ENCODE data around the gene SLC6A2. TPM values are rescaled to one million over a fixed set of nuclear protein-coding genes. Genes with fewer than 3 reads are reported as not detected.

Gene SLC6A2
- total and polyA plus RNA-seq, 2 of the 13 experiments (the other 11 are each of a cell fraction or from before 2014, with no cell fraction given), result 0.62 to 0.66 TPM

DNA sequence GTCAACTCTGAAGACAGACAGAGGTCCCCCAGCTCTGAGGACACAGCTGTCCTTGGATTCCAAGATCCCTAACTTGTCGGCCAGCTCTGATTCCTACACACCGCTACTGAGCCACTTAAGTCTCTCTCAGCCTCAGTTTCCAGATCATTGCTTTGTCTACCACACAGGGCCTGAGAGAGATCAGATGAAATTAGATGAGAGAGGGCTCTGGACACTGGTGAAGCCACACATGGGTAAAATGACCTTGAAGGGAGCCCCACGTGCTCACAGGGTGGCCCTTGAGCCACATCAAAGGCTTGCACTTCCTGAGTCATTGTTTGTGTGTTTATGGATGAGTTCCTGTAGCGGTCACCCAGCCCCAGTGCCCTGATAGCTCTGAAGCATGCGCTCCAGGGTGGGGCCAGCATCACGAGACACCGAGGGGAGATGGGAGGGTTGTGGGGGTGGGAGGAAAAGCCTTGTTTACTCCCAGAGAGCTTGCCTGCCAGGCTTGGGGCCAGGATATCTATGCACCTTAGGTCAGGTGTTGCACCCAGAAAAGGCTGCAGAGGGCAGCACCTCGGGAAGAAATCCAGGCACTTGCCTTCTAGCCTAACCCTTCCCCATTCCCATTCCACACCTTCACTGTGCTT lies 32.7 kb upstream of the SLC6A2 start (continued):
- TF ChIP-seq ZNF432 (CRISPR knock-in tag; IDR thresholded peaks at IDR 0.05; ENCODE audit: borderline replicate concordance) (no peak), EEA1 (CRISPR knock-in tag; IDR thresholded peaks at IDR 0.05; ENCODE audit: borderline replicate concordance) (no peak), MTA1 (CRISPR knock-in tag; IDR thresholded peaks at IDR 0.05; ENCODE audit: borderline replicate concordance) (peak; percentile 96), HOXD1 (CRISPR knock-in tag; IDR thresholded peaks at IDR 0.05) (peak; percentile 88; the same call in 1 of the 2 replicates), ZNF230 (CRISPR knock-in tag; IDR thresholded peaks at IDR 0.05) (peak; percentile 92; the same call in 1 of the 2 replicates), CBX5 (CRISPR knock-in tag; IDR thresholded peaks at IDR 0.05; ENCODE audit: borderline replicate concordance) (peak; percentile 99), BORCS8-MEF2B (CRISPR knock-in tag; IDR thresholded peaks at IDR 0.05) (peak; percentile 89; the same call in 1 of the 2 replicates), MXD4 (CRISPR knock-in tag; IDR thresholded peaks at IDR 0.05) (peak; percentile 77), DNMT1 (CRISPR knock-in tag; IDR thresholded peaks at IDR 0.05) (no peak), TBX3 (IDR thresholded peaks at IDR 0.05; ENCODE audit: borderline replicate concordance) (peak; percentile 93), ZNF44 (CRISPR knock-in tag; IDR thresholded peaks at IDR 0.05) (no peak), NR2F1 (CRISPR knock-in tag; IDR thresholded peaks at IDR 0.05) (peak; percentile 85 to 92; a peak in 3 of 4 replicates), ZNF790 (CRISPR knock-in tag; IDR thresholded peaks at IDR 0.05; ENCODE audit: borderline replicate concordance) (no peak), STAG1 (CRISPR knock-in tag; IDR thresholded peaks at IDR 0.05) (peak; percentile 63), ZNF761 (CRISPR knock-in tag; conservative IDR thresholded peaks at IDR 0.05) (peak; percentile 83), ZNF124 (CRISPR knock-in tag; IDR thresholded peaks at IDR 0.05) (peak; percentile 76; the same call in 1 of the 2 replicates), ZBTB21 (CRISPR knock-in tag; IDR thresholded peaks at IDR 0.05) (0 out of 2 replicates have a peak, but pooled peaks have one; percentile 17), ZKSCAN5 (CRISPR knock-in tag; IDR thresholded peaks at IDR 0.05) (0 out of 2 replicates have a peak, but pooled peaks have one; percentile 30)
- TF ChIP-seq, protein P1, sequence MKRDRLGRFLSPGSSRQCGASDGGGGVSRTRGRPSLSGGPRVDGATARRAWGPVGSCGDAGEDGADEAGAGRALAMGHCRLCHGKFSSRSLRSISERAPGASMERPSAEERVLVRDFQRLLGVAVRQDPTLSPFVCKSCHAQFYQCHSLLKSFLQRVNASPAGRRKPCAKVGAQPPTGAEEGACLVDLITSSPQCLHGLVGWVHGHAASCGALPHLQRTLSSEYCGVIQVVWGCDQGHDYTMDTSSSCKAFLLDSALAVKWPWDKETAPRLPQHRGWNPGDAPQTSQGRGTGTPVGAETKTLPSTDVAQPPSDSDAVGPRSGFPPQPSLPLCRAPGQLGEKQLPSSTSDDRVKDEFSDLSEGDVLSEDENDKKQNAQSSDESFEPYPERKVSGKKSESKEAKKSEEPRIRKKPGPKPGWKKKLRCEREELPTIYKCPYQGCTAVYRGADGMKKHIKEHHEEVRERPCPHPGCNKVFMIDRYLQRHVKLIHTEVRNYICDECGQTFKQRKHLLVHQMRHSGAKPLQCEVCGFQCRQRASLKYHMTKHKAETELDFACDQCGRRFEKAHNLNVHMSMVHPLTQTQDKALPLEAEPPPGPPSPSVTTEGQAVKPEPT (CRISPR knock-in tag; IDR thresholded peaks at IDR 0.05; ENCODE audit: low read depth), result peak; percentile 68; the same call in 1 of the 2 replicates
- TF ChIP-seq, protein P2, sequence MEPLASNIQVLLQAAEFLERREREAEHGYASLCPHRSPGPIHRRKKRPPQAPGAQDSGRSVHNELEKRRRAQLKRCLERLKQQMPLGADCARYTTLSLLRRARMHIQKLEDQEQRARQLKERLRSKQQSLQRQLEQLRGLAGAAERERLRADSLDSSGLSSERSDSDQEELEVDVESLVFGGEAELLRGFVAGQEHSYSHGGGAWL (CRISPR knock-in tag; IDR thresholded peaks at IDR 0.05), result peak; percentile 91
- TF ChIP-seq, protein P3, sequence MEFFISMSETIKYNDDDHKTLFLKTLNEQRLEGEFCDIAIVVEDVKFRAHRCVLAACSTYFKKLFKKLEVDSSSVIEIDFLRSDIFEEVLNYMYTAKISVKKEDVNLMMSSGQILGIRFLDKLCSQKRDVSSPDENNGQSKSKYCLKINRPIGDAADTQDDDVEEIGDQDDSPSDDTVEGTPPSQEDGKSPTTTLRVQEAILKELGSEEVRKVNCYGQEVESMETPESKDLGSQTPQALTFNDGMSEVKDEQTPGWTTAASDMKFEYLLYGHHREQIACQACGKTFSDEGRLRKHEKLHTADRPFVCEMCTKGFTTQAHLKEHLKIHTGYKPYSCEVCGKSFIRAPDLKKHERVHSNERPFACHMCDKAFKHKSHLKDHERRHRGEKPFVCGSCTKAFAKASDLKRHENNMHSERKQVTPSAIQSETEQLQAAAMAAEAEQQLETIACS (CRISPR knock-in tag; IDR thresholded peaks at IDR 0.05), result no peak
- TF ChIP-seq, protein P4, sequence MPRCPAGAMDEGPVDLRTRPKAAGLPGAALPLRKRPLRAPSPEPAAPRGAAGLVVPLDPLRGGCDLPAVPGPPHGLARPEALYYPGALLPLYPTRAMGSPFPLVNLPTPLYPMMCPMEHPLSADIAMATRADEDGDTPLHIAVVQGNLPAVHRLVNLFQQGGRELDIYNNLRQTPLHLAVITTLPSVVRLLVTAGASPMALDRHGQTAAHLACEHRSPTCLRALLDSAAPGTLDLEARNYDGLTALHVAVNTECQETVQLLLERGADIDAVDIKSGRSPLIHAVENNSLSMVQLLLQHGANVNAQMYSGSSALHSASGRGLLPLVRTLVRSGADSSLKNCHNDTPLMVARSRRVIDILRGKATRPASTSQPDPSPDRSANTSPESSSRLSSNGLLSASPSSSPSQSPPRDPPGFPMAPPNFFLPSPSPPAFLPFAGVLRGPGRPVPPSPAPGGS (CRISPR knock-in tag; IDR thresholded peaks at IDR 0.05), result peak; percentile 90
